ENCODE measurements around the gene PRKN. TPM values are rescaled to one million over a fixed set of nuclear protein-coding genes. Genes with fewer than 3 reads are reported as not detected.

The PRKN gene
- total RNA-seq, 1 experiment from 2014 or later: not detected

GRCh38 chr6:161594412-161594811, 1133.2 kb downstream of the PRKN start:
- Histone ChIP-seq H3K27me3 (ENCODE audit: insufficient read depth, low read depth) (peaks cover 12% of the 10 kb centered on the region; the same call in 1 of the 2 replicates), H3K4me1 (replicated peaks; ENCODE audit: insufficient read depth) (no peaks in the 10 kb centered on the region), H3K9me3 (ENCODE audit: insufficient read depth, low read depth) (no peaks in the 10 kb centered on the region), H4K20me1 (ENCODE audit: insufficient read depth) (no peaks in the 10 kb centered on the region), H3K4me3 (no peak overlapping the region), H3K36me3 (ENCODE audit: low read depth) (no peaks in the 10 kb centered on the region), H3K9me2 (ENCODE audit: insufficient read depth) (no peaks in the 10 kb centered on the region), H3K4me2 (no peak overlapping the region), H3K79me2 (ENCODE audit: low read depth) (no peaks in the 10 kb centered on the region), H3K27ac (no peak overlapping the region), H3F3A (ENCODE audit: insufficient read depth, low read depth) (no peaks in the 10 kb centered on the region), H2AFZ (no peak overlapping the region)
- no TSS peak for BruUV-seq (replicated peaks)
- TF ChIP-seq CTCF (conservative IDR thresholded peaks at IDR 0.05): no peak
- no peak for TF ChIP-seq EZH2 (IDR thresholded peaks at IDR 0.05; ENCODE audit: low read depth)
- intact Hi-C loops (cut with micrococcal nuclease; ENCODE audit: unreplicated experiment): no loop called here
- ChIA-PET CTCF (no interaction called here), POLR2A (ENCODE audit: unreplicated experiment) (no interaction called here)
- DNase-seq: no peak

- CTCF ChIA-PET: no interaction called here
- Histone ChIP-seq H3K27ac (no peak overlapping the region), H4K20me1 (ENCODE audit: insufficient read depth) (no peaks in the 10 kb centered on the region), H3K9me2 (ENCODE audit: insufficient read depth) (no peaks in the 10 kb centered on the region), H2AFZ (no peak overlapping the region), H3K9me3 (ENCODE audit: insufficient read depth, low read depth) (no peaks in the 10 kb centered on the region), H3K4me3 (no peak overlapping the region), H3K4me2 (no peak overlapping the region), H3K79me2 (ENCODE audit: low read depth) (no peaks in the 10 kb centered on the region), H3K4me1 (replicated peaks; ENCODE audit: insufficient read depth) (no peaks in the 10 kb centered on the region), H3K36me3 (ENCODE audit: low read depth) (no peaks in the 10 kb centered on the region), H3K27me3 (ENCODE audit: insufficient read depth, low read depth) (peaks cover 7% of the 10 kb centered on the region; the same call in 1 of the 2 replicates), H3F3A (ENCODE audit: insufficient read depth, low read depth) (no peaks in the 10 kb centered on the region)
- POLR2A ChIA-PET (ENCODE audit: unreplicated experiment): no interaction called here
- no peak for DNase-seq
- BruUV-seq (replicated peaks): no TSS peak
- intact Hi-C loops (cut with micrococcal nuclease; ENCODE audit: unreplicated experiment): no loop called here
- no peak for TF ChIP-seq EZH2 (IDR thresholded peaks at IDR 0.05; ENCODE audit: low read depth)
- no peak for TF ChIP-seq CTCF (conservative IDR thresholded peaks at IDR 0.05)
These were observed 1136.5 kb downstream of the PRKN start for GRCh38 chr6:161590961-161591627.

- CTCF ChIA-PET: no interaction called here
- no TSS peak for BruUV-seq (replicated peaks)
- Histone ChIP-seq H3K9me3 (ENCODE audit: insufficient read depth, low read depth) (no peaks in the 10 kb centered on the region), H3K36me3 (ENCODE audit: low read depth) (no peaks in the 10 kb centered on the region), H3K4me3 (no peak overlapping the region), H2AFZ (no peak overlapping the region), H3K9me2 (ENCODE audit: insufficient read depth) (no peaks in the 10 kb centered on the region), H4K20me1 (ENCODE audit: insufficient read depth) (no peaks in the 10 kb centered on the region), H3K4me1 (replicated peaks; ENCODE audit: insufficient read depth) (no peaks in the 10 kb centered on the region), H3K27ac (no peak overlapping the region), H3K79me2 (ENCODE audit: low read depth) (no peaks in the 10 kb centered on the region), H3K4me2 (no peak overlapping the region), H3K27me3 (ENCODE audit: insufficient read depth, low read depth) (no peaks in the 10 kb centered on the region), H3F3A (ENCODE audit: insufficient read depth, low read depth) (no peaks in the 10 kb centered on the region)
- no peak for DNase-seq
- POLR2A ChIA-PET (ENCODE audit: unreplicated experiment): interaction anchor here (0.5 kb wide), 1 partner anchor 1250 kb away, joined by 7 read pairs; no protein-coding TSS in a partner anchor
- no peak for TF ChIP-seq CTCF (conservative IDR thresholded peaks at IDR 0.05)
- no peak for TF ChIP-seq EZH2 (IDR thresholded peaks at IDR 0.05; ENCODE audit: low read depth)
- intact Hi-C loops (cut with micrococcal nuclease; ENCODE audit: unreplicated experiment): no loop called here
These were observed 1140.7 kb downstream of the PRKN start for GRCh38 chr6:161586887-161587286.
